Measurements from ENCODE around the gene RGS6.

Gene RGS6

DNA sequence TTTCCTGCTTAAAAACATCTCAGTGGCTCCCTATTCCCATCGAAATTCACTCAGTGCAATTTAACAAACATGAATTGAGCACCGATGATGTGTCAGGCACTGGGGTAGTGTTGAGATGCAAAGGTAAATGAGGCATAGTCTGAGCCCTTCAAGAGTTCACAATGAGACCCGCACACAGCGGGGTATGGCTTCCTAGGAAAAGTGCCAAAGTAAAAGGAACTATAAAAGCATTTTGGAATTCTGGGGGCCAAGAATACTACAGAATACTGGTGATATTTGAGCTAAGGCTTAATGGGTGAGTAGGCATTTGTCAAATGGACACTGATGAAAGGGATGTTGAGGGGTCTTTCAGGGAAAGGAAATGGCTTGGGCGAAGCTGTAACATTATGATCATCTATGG is 646.3 kb downstream of the RGS6 start:
- Histone ChIP-seq H3K4me1 (ENCODE audit: control extremely low read depth in 1 of 4, control insufficient read depth in 4 of 4, insufficient read depth in 4 of 4, low read length in 3 of 4) (no peaks in the 10 kb centered on the region), H3K36me3 (ENCODE audit: control insufficient read depth in 4 of 4, insufficient read depth in 4 of 4, low read length in 3 of 4) (no peaks in the 10 kb centered on the region), H3K4me3 (ENCODE audit: control insufficient read depth in 1 of 7, extremely low read depth in 1 of 7, insufficient read depth in 4 of 7, low read depth in 2 of 7, low read length in 6 of 7) (no peak overlapping the region), H3K27ac (ENCODE audit: insufficient read depth in 1 of 2, low read depth in 1 of 2, low read length in 2 of 2, poor library complexity in 1 of 2, severe bottlenecking in 2 of 2) (no peak overlapping the region), H3K9me3 (ENCODE audit: control extremely low read depth in 1 of 5, control insufficient read depth in 4 of 5, insufficient read depth in 2 of 5, low read depth in 1 of 5, low read length in 4 of 5) (peaks cover 0 to 8% (median 2%) of the 10 kb centered on the region in 5 experiments), H3K27me3 (replicated peaks in 2 of 5; ENCODE audit: control insufficient read depth in 4 of 5, insufficient read depth in 5 of 5, low read length in 4 of 5) (peaks cover 0 to 94% (median 42%) of the 10 kb centered on the region in 5 experiments)
- DNase-seq: no peak
- POLR2A ChIA-PET: interaction anchor here (0.5 kb wide), 1 partner anchor 34 kb away, joined by 4 read pairs; no protein-coding TSS in a partner anchor
- CTCF ChIA-PET: interaction anchor here (1.5 kb wide), 1 partner anchor 11 kb away, joined by 3 read pairs; no protein-coding TSS in a partner anchor
- WGBS (ENCODE audit: insufficient coverage): 93% methylated on average over 5 of the region's 5 CpGs

DNA sequence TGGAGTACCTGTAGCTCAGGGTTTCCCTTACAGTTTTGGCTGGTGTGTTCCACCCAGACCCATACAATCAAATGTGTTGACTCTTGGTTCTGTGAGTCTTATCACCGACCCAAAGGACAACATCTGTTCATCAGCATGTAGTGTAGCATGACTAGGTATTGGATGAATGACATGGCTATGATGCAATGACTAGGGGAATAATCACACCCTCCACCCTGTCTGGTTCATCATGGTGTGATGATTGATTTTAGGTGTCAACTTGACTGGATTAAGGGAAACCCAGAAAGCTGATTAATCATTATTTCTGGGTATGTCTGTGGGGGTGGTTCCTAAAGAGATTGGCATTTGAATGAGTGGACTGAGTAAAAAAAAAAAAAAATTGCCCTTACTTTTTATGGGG is 650.4 kb downstream of the RGS6 start:
- Histone ChIP-seq H3K9me3 (ENCODE audit: control extremely low read depth in 1 of 5, control insufficient read depth in 4 of 5, insufficient read depth in 2 of 5, low read depth in 1 of 5, low read length in 4 of 5) (peaks cover 0 to 16% (median 2%) of the 10 kb centered on the region in 5 experiments), H3K27ac (ENCODE audit: insufficient read depth in 1 of 2, low read depth in 1 of 2, low read length in 2 of 2, poor library complexity in 1 of 2, severe bottlenecking in 2 of 2) (no peak overlapping the region), H3K36me3 (ENCODE audit: control insufficient read depth in 4 of 4, insufficient read depth in 4 of 4, low read length in 3 of 4) (no peaks in the 10 kb centered on the region), H3K4me1 (ENCODE audit: control extremely low read depth in 1 of 4, control insufficient read depth in 4 of 4, insufficient read depth in 4 of 4, low read length in 3 of 4) (no peaks in the 10 kb centered on the region), H3K27me3 (replicated peaks in 2 of 5; ENCODE audit: control insufficient read depth in 4 of 5, insufficient read depth in 5 of 5, low read length in 4 of 5) (peaks cover 0 to 99% (median 35%) of the 10 kb centered on the region in 5 experiments), H3K4me3 (ENCODE audit: control insufficient read depth in 1 of 7, extremely low read depth in 1 of 7, insufficient read depth in 4 of 7, low read depth in 2 of 7, low read length in 6 of 7) (no peak overlapping the region)
- DNase-seq: no peak
- POLR2A ChIA-PET: interaction anchor here (0.6 kb wide), 1 partner anchor 12 kb away, joined by 4 read pairs; no protein-coding TSS in a partner anchor
- WGBS (ENCODE audit: insufficient coverage): no CpG with 5 or more reads among the region's 1 CpG
- CTCF ChIA-PET: interaction anchor here (1.7 kb wide), 1 partner anchor 15 kb away, joined by 3 read pairs; no protein-coding TSS in a partner anchor

GRCh38 chr14:72583316-72584272 is 651.4 kb downstream of the RGS6 start:
- Histone ChIP-seq H3K36me3 (ENCODE audit: control insufficient read depth in 4 of 4, insufficient read depth in 4 of 4, low read length in 3 of 4) (no peaks in the 10 kb centered on the region), H3K27ac (ENCODE audit: insufficient read depth in 1 of 2, low read depth in 1 of 2, low read length in 2 of 2, poor library complexity in 1 of 2, severe bottlenecking in 2 of 2) (no peak overlapping the region), H3K4me3 (ENCODE audit: control insufficient read depth in 1 of 7, extremely low read depth in 1 of 7, insufficient read depth in 4 of 7, low read depth in 2 of 7, low read length in 6 of 7) (no peak overlapping the region), H3K4me1 (ENCODE audit: control extremely low read depth in 1 of 4, control insufficient read depth in 4 of 4, insufficient read depth in 4 of 4, low read length in 3 of 4) (no peaks in the 10 kb centered on the region), H3K9me3 (ENCODE audit: control extremely low read depth in 1 of 5, control insufficient read depth in 4 of 5, insufficient read depth in 2 of 5, low read depth in 1 of 5, low read length in 4 of 5) (peaks cover 0 to 16% (median 2%) of the 10 kb centered on the region in 5 experiments), H3K27me3 (replicated peaks in 2 of 5; ENCODE audit: control insufficient read depth in 4 of 5, insufficient read depth in 5 of 5, low read length in 4 of 5) (peaks cover 0 to 99% (median 34%) of the 10 kb centered on the region in 5 experiments)
- ChIA-PET POLR2A (no interaction called here), CTCF (interaction anchor here (1.7 kb wide), 1 partner anchor 16 kb away, joined by 3 read pairs; no protein-coding TSS in a partner anchor)
- DNase-seq: no peak
- WGBS (ENCODE audit: insufficient coverage): 100% methylated on average over 5 of the region's 5 CpGs

GRCh38 chr14:72588521-72588920 is 656.3 kb downstream of the RGS6 start:
- H3K9me3 ChIP-seq (ENCODE audit: control extremely low read depth in 1 of 5, control insufficient read depth in 4 of 5, insufficient read depth in 2 of 5, low read depth in 1 of 5, low read length in 4 of 5): peaks cover 0 to 13% (median 0%) of the 10 kb centered on the region in 5 experiments
- DNase-seq: no peak
- peaks cover 0 to 86% (median 39%) of the 10 kb centered on the region in 5 experiments for H3K27me3 ChIP-seq (replicated peaks in 2 of 5; ENCODE audit: control insufficient read depth in 4 of 5, insufficient read depth in 5 of 5, low read length in 4 of 5)
- ChIA-PET POLR2A (no interaction called here), CTCF (no interaction called here)
- H3K4me3 ChIP-seq (ENCODE audit: control insufficient read depth in 1 of 7, extremely low read depth in 1 of 7, insufficient read depth in 4 of 7, low read depth in 2 of 7, low read length in 6 of 7): no peak overlapping the region
- H3K4me1 ChIP-seq (ENCODE audit: control extremely low read depth in 1 of 4, control insufficient read depth in 4 of 4, insufficient read depth in 4 of 4, low read length in 3 of 4): peaks cover 10 to 14% (median 11%) of the 10 kb centered on the region in 4 experiments
- no peak overlapping the region for H3K27ac ChIP-seq (ENCODE audit: insufficient read depth in 1 of 2, low read depth in 1 of 2, low read length in 2 of 2, poor library complexity in 1 of 2, severe bottlenecking in 2 of 2)
- H3K36me3 ChIP-seq (ENCODE audit: control insufficient read depth in 4 of 4, insufficient read depth in 4 of 4, low read length in 3 of 4): no peaks in the 10 kb centered on the region
- 88% methylated on average over 5 of the region's 5 CpGs for WGBS (ENCODE audit: insufficient coverage)

DNA sequence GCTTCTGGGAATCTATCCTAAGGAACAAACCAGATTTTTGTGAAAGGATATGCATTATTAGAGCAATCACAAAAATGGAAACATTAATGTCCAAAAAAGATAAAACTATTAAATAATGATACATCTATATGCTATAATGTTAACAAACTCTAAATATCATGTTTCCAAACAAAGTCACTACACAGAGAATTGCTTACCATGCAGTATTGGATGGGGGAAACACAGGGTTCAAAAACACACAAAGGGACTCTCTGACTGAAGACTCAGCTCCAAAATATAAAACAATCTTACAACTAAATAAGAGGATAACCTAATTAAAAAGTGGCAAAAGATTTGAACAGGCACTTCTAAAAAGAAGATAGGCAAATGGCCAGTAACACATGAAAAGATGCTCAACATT is 657.4 kb downstream of the RGS6 start:
- no peak overlapping the region for H3K4me3 ChIP-seq (ENCODE audit: control insufficient read depth in 1 of 7, extremely low read depth in 1 of 7, insufficient read depth in 4 of 7, low read depth in 2 of 7, low read length in 6 of 7)
- no peak for DNase-seq
- H3K4me1 ChIP-seq (ENCODE audit: control extremely low read depth in 1 of 4, control insufficient read depth in 4 of 4, insufficient read depth in 4 of 4, low read length in 3 of 4): peaks cover 11 to 24% (median 18%) of the 10 kb centered on the region in 4 experiments
- ChIA-PET POLR2A (no interaction called here), CTCF (no interaction called here)
- H3K27me3 ChIP-seq (replicated peaks in 2 of 5; ENCODE audit: control insufficient read depth in 4 of 5, insufficient read depth in 5 of 5, low read length in 4 of 5): peaks cover 0 to 75% (median 35%) of the 10 kb centered on the region in 5 experiments
- H3K9me3 ChIP-seq (ENCODE audit: control extremely low read depth in 1 of 5, control insufficient read depth in 4 of 5, insufficient read depth in 2 of 5, low read depth in 1 of 5, low read length in 4 of 5): peaks cover 0 to 13% (median 0%) of the 10 kb centered on the region in 5 experiments
- no peaks in the 10 kb centered on the region for H3K36me3 ChIP-seq (ENCODE audit: control insufficient read depth in 4 of 4, insufficient read depth in 4 of 4, low read length in 3 of 4)
- no peak overlapping the region for H3K27ac ChIP-seq (ENCODE audit: insufficient read depth in 1 of 2, low read depth in 1 of 2, low read length in 2 of 2, poor library complexity in 1 of 2, severe bottlenecking in 2 of 2)

- no peaks in the 10 kb centered on the region for H3K36me3 ChIP-seq (ENCODE audit: control insufficient read depth in 4 of 4, insufficient read depth in 4 of 4, low read length in 3 of 4)
- POLR2A ChIA-PET: no interaction called here
These were observed 658.3 kb downstream of the RGS6 start for GRCh38 chr14:72590577-72590976.

GRCh38 chr14:72591391-72591790 is 659.2 kb downstream of the RGS6 start:
- 100% methylated on average over 1 of the region's 4 CpGs for WGBS (ENCODE audit: insufficient coverage)

More at GRCh38 chr14:72590577-72590976, 658.3 kb downstream of the RGS6 start:
- Histone ChIP-seq H3K4me3 (ENCODE audit: control insufficient read depth in 1 of 7, extremely low read depth in 1 of 7, insufficient read depth in 4 of 7, low read depth in 2 of 7, low read length in 6 of 7) (peak overlapping the region in 2 of 7 experiments; percentile 7 to 8), H3K9me3 (ENCODE audit: control extremely low read depth in 1 of 5, control insufficient read depth in 4 of 5, insufficient read depth in 2 of 5, low read depth in 1 of 5, low read length in 4 of 5) (peaks cover 0 to 13% (median 0%) of the 10 kb centered on the region in 5 experiments), H3K4me1 (ENCODE audit: control extremely low read depth in 1 of 4, control insufficient read depth in 4 of 4, insufficient read depth in 4 of 4, low read length in 3 of 4) (peaks cover 13 to 29% (median 22%) of the 10 kb centered on the region in 4 experiments), H3K27me3 (replicated peaks in 2 of 5; ENCODE audit: control insufficient read depth in 4 of 5, insufficient read depth in 5 of 5, low read length in 4 of 5) (peaks cover 0 to 70% (median 33%) of the 10 kb centered on the region in 5 experiments), H3K27ac (ENCODE audit: insufficient read depth in 1 of 2, low read depth in 1 of 2, low read length in 2 of 2, poor library complexity in 1 of 2, severe bottlenecking in 2 of 2) (no peak overlapping the region)
- CTCF ChIA-PET: no interaction called here
- peak; percentile 60 to 75 (median 61) for DNase-seq
- 0% methylated on average over 6 of the region's 7 CpGs for WGBS (ENCODE audit: insufficient coverage)

More at GRCh38 chr14:72591391-72591790, 659.2 kb downstream of the RGS6 start:
- Histone ChIP-seq H3K4me3 (ENCODE audit: control insufficient read depth in 1 of 7, extremely low read depth in 1 of 7, insufficient read depth in 4 of 7, low read depth in 2 of 7, low read length in 6 of 7) (no peak overlapping the region), H3K9me3 (ENCODE audit: control extremely low read depth in 1 of 5, control insufficient read depth in 4 of 5, insufficient read depth in 2 of 5, low read depth in 1 of 5, low read length in 4 of 5) (peaks cover 0 to 9% (median 0%) of the 10 kb centered on the region in 5 experiments), H3K27ac (ENCODE audit: insufficient read depth in 1 of 2, low read depth in 1 of 2, low read length in 2 of 2, poor library complexity in 1 of 2, severe bottlenecking in 2 of 2) (no peak overlapping the region), H3K36me3 (ENCODE audit: control insufficient read depth in 4 of 4, insufficient read depth in 4 of 4, low read length in 3 of 4) (no peaks in the 10 kb centered on the region), H3K27me3 (replicated peaks in 2 of 5; ENCODE audit: control insufficient read depth in 4 of 5, insufficient read depth in 5 of 5, low read length in 4 of 5) (peaks cover 2 to 71% (median 31%) of the 10 kb centered on the region in 5 experiments), H3K4me1 (ENCODE audit: control extremely low read depth in 1 of 4, control insufficient read depth in 4 of 4, insufficient read depth in 4 of 4, low read length in 3 of 4) (peaks cover 13 to 29% (median 22%) of the 10 kb centered on the region in 4 experiments)
- CTCF ChIA-PET: no interaction called here
- POLR2A ChIA-PET: no interaction called here
- DNase-seq: no peak
